ENCODE data around the gene AHRR.
"Not testable (repeated sequence)": the region's sequence is repeated elsewhere in the genome, so short reads cannot be mapped to it uniquely, and the experiment has no call there.

Gene AHRR

GRCh38 chr5:398475-399295 is 77.2 kb downstream of the AHRR start:
- DNase-seq, result no peak

- DNase-seq, result peak; percentile 32 to 81
These were observed 78.1 kb downstream of the AHRR start for GRCh38 chr5:399296-400281.

- DNase-seq, result no peak
These were observed 79.0 kb downstream of the AHRR start for GRCh38 chr5:400282-401145.

GRCh38 chr5:401146-402034 is 79.9 kb downstream of the AHRR start:
- DNase-seq, result no peak

GRCh38 chr5:402219-402614 is 80.7 kb downstream of the AHRR start:
- DNase-seq, result not testable (repeated sequence)

GRCh38 chr5:402615-403359 is 81.3 kb downstream of the AHRR start:
- DNase-seq, result peak in 1 of 2 donors; percentile 18

GRCh38 chr5:403995-404394 is 82.5 kb downstream of the AHRR start:
- no peak for DNase-seq

GRCh38 chr5:404666-405241 is 83.2 kb downstream of the AHRR start:
- DNase-seq, result no peak

- DNase-seq, result no peak
These were observed 83.9 kb downstream of the AHRR start for GRCh38 chr5:405421-405820.

- no peak for DNase-seq
These were observed 84.5 kb downstream of the AHRR start for GRCh38 chr5:406041-406440.

GRCh38 chr5:407051-407450 is 85.5 kb downstream of the AHRR start:
- DNase-seq, result no peak

- no peak for DNase-seq
These were observed 86.3 kb downstream of the AHRR start for GRCh38 chr5:407801-408268.

- DNase-seq, result no peak
These were observed 89.5 kb downstream of the AHRR start for GRCh38 chr5:410911-411517.

- DNase-seq, result no peak
These were observed 90.2 kb downstream of the AHRR start for GRCh38 chr5:411728-412127.

- DNase-seq, result not testable (repeated sequence)
These were observed 93.7 kb downstream of the AHRR start for GRCh38 chr5:414991-415927.

GRCh38 chr5:415928-416635 is 94.6 kb downstream of the AHRR start:
- no peak for DNase-seq

- no peak for DNase-seq
These were observed 95.1 kb downstream of the AHRR start for GRCh38 chr5:416636-416960.

Data from CD4-positive, alpha-beta T cell treated with Interferon alpha-2 for 1 hour (primary cell).